Measurements from ENCODE around the gene SH3RF2. TPM values are rescaled to one million over a fixed set of nuclear protein-coding genes. Genes with fewer than 3 reads are reported as not detected.

The SH3RF2 gene
- total and polyA plus RNA-seq, 2 donors (not counting 1 experiment from before 2014, with no cell fraction given): 0.03 TPM; not detected in 1

GRCh38 chr5:145925353-145925752, 11.0 kb upstream of the SH3RF2 start:
- CTCF ChIA-PET: no interaction called here
- no peaks in the 10 kb centered on the region for H3K27me3 ChIP-seq (replicated peaks in 1 of 4; ENCODE audit: control extremely low read depth in 1 of 4, control insufficient read depth in 3 of 4, insufficient read depth in 4 of 4, low read length in 3 of 4)
- no peaks in the 10 kb centered on the region for H4K20me1 ChIP-seq (ENCODE audit: control insufficient read depth, insufficient read depth, low read length, poor library complexity, severe bottlenecking)
- H3K36me3 ChIP-seq (replicated peaks in 1 of 2; ENCODE audit: control extremely low read depth in 1 of 2, control insufficient read depth in 1 of 2, extremely low read depth in 1 of 2, insufficient read depth in 2 of 2, low read length in 1 of 2): no peaks in the 10 kb centered on the region
- TF ChIP-seq, protein P1, sequence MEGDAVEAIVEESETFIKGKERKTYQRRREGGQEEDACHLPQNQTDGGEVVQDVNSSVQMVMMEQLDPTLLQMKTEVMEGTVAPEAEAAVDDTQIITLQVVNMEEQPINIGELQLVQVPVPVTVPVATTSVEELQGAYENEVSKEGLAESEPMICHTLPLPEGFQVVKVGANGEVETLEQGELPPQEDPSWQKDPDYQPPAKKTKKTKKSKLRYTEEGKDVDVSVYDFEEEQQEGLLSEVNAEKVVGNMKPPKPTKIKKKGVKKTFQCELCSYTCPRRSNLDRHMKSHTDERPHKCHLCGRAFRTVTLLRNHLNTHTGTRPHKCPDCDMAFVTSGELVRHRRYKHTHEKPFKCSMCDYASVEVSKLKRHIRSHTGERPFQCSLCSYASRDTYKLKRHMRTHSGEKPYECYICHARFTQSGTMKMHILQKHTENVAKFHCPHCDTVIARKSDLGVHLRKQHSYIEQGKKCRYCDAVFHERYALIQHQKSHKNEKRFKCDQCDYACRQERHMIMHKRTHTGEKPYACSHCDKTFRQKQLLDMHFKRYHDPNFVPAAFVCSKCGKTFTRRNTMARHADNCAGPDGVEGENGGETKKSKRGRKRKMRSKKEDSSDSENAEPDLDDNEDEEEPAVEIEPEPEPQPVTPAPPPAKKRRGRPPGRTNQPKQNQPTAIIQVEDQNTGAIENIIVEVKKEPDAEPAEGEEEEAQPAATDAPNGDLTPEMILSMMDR (IDR thresholded peaks at IDR 0.05): no peak
- TF ChIP-seq EZH2 (IDR thresholded peaks at IDR 0.05; ENCODE audit: borderline replicate concordance, insufficient read depth, low read depth, low read length, poor library complexity, severe bottlenecking): no peak
- H3K4me3 ChIP-seq (ENCODE audit: control extremely low read depth in 1 of 5, extremely low read depth in 1 of 5, insufficient read depth in 1 of 5, low read depth in 2 of 5, low read length in 4 of 5): no peak overlapping the region
- H3K79me2 ChIP-seq (ENCODE audit: control insufficient read depth, insufficient read depth, low read length): no peaks in the 10 kb centered on the region
- H3K9me3 Mint-ChIP-seq (ENCODE audit: insufficient read depth): no peaks in the 10 kb centered on the region
- no peaks in the 10 kb centered on the region for H3K4me1 Mint-ChIP-seq
- ATAC-seq (ENCODE audit: low read depth) (no peak), DNase-seq (no peak)
- H2AFZ ChIP-seq (ENCODE audit: insufficient read depth, low read depth, low read length, poor library complexity, severe bottlenecking): no peak overlapping the region
- intact Hi-C loops (cut with micrococcal nuclease): no loop called here
- H3K27me3 Mint-ChIP-seq: peaks cover 4% of the 10 kb centered on the region
- no peak overlapping the region for H3K27ac ChIP-seq (ENCODE audit: low read length in 2 of 2)
- WGBS (ENCODE audit: insufficient coverage): no CpG with 5 or more reads among the region's 1 CpG
- H3K4me1 ChIP-seq (ENCODE audit: control insufficient read depth in 2 of 2, insufficient read depth in 2 of 2, low read length in 2 of 2): no peaks in the 10 kb centered on the region
- no peak overlapping the region for H3K27ac Mint-ChIP-seq
- H3K4me3 Mint-ChIP-seq: no peak overlapping the region
- no peak overlapping the region for H3K4me2 ChIP-seq (replicated peaks; ENCODE audit: low read depth, low read length, poor library complexity, severe bottlenecking)
- no peaks in the 10 kb centered on the region for H3K9me3 ChIP-seq (ENCODE audit: control extremely low read depth in 1 of 3, control insufficient read depth in 2 of 3, insufficient read depth in 1 of 3, low read length in 2 of 3)
- POLR2A ChIA-PET: no interaction called here
- no peak overlapping the region for H3K9ac ChIP-seq (ENCODE audit: low read length)

DNA sequence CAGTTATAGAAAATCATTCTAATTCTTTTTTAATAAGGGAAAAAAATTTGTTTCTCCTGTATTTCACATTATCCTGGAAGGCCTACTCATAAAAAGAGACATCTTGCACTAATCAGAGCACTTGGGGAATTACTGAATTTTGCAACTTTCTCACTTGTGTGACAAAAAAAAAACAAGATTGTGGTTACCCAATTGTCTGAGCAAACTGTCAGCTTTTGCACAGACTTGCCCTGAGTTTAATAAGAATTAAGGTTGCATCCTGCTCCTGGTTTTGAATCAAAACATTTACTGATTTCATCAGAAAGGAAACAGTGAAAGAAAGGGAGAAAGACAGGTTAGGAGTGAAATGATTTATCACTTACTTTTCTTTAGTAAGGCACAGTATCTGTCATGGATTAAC, 10.6 kb upstream of the SH3RF2 start:
- H3K4me1 Mint-ChIP-seq: no peaks in the 10 kb centered on the region
- DNase-seq (no peak), ATAC-seq (ENCODE audit: low read depth) (no peak)
- no peak for TF ChIP-seq EZH2 (IDR thresholded peaks at IDR 0.05; ENCODE audit: borderline replicate concordance, insufficient read depth, low read depth, low read length, poor library complexity, severe bottlenecking)
- TF ChIP-seq, protein P1 (IDR thresholded peaks at IDR 0.05): no peak
- H3K4me3 ChIP-seq (ENCODE audit: control extremely low read depth in 1 of 5, extremely low read depth in 1 of 5, insufficient read depth in 1 of 5, low read depth in 2 of 5, low read length in 4 of 5): no peak overlapping the region
- H3K9me3 Mint-ChIP-seq (ENCODE audit: insufficient read depth): no peaks in the 10 kb centered on the region
- no peak overlapping the region for H3K27ac Mint-ChIP-seq
- H3K79me2 ChIP-seq (ENCODE audit: control insufficient read depth, insufficient read depth, low read length): no peaks in the 10 kb centered on the region
- no peak overlapping the region for H2AFZ ChIP-seq (ENCODE audit: insufficient read depth, low read depth, low read length, poor library complexity, severe bottlenecking)
- no peaks in the 10 kb centered on the region for H4K20me1 ChIP-seq (ENCODE audit: control insufficient read depth, insufficient read depth, low read length, poor library complexity, severe bottlenecking)
- H3K4me3 Mint-ChIP-seq: no peak overlapping the region
- H3K4me2 ChIP-seq (replicated peaks; ENCODE audit: low read depth, low read length, poor library complexity, severe bottlenecking): no peak overlapping the region
- no peaks in the 10 kb centered on the region for H3K4me1 ChIP-seq (ENCODE audit: control insufficient read depth in 2 of 2, insufficient read depth in 2 of 2, low read length in 2 of 2)
- ChIA-PET POLR2A (no interaction called here), CTCF (no interaction called here)
- H3K9ac ChIP-seq (ENCODE audit: low read length): no peak overlapping the region
- peaks cover 7% of the 10 kb centered on the region for H3K27me3 Mint-ChIP-seq
- no peaks in the 10 kb centered on the region for H3K36me3 ChIP-seq (replicated peaks in 1 of 2; ENCODE audit: control extremely low read depth in 1 of 2, control insufficient read depth in 1 of 2, extremely low read depth in 1 of 2, insufficient read depth in 2 of 2, low read length in 1 of 2)
- no peak overlapping the region for H3K27ac ChIP-seq (ENCODE audit: low read length in 2 of 2)
- no peaks in the 10 kb centered on the region for H3K9me3 ChIP-seq (ENCODE audit: control extremely low read depth in 1 of 3, control insufficient read depth in 2 of 3, insufficient read depth in 1 of 3, low read length in 2 of 3)
- intact Hi-C loops (cut with micrococcal nuclease): no loop called here
- no peaks in the 10 kb centered on the region for H3K27me3 ChIP-seq (replicated peaks in 1 of 4; ENCODE audit: control extremely low read depth in 1 of 4, control insufficient read depth in 3 of 4, insufficient read depth in 4 of 4, low read length in 3 of 4)

Data from B cell (primary cell).